ENCODE measurements around the gene AGMO.
A peak's percentile ranks its signal among the peaks of the same experiment; 100 is the strongest.

Gene AGMO

GRCh38 chr7:15323550-15323949 is 238.3 kb downstream of the AGMO start:
- Histone ChIP-seq H3K9ac (ENCODE audit: low read depth, low read length, poor library complexity, severe bottlenecking) (no peak overlapping the region), H3K4me3 (ENCODE audit: low read length, poor library complexity, severe bottlenecking) (no peak overlapping the region), H2AFZ (ENCODE audit: low read length) (peak overlapping the region; percentile 37; the same call in 1 of the 2 replicates), H4K20me1 (ENCODE audit: insufficient read depth, low read length, poor library complexity, severe bottlenecking) (no peaks in the 10 kb centered on the region), H3K4me2 (ENCODE audit: low read depth, low read length, poor library complexity, severe bottlenecking) (no peak overlapping the region), H3K9me3 (ENCODE audit: insufficient read depth, low read depth, low read length) (no peaks in the 10 kb centered on the region), H3F3A (ENCODE audit: low read depth) (no peaks in the 10 kb centered on the region), H3K79me2 (ENCODE audit: insufficient read depth, low read length) (no peaks in the 10 kb centered on the region), H3K27me3 (ENCODE audit: insufficient read depth, low read length, poor library complexity, severe bottlenecking) (no peaks in the 10 kb centered on the region), H3K4me1 (ENCODE audit: insufficient read depth, low read length, poor library complexity, severe bottlenecking) (no peaks in the 10 kb centered on the region), H3K9me2 (replicated peaks; ENCODE audit: low read depth, low read length) (no peaks in the 10 kb centered on the region), H3K36me3 (ENCODE audit: insufficient read depth, low read length) (no peaks in the 10 kb centered on the region)
- TF ChIP-seq EZH2phosphoT487 (IDR thresholded peaks at IDR 0.05; ENCODE audit: borderline replicate concordance) = no peak
- no peak for TF ChIP-seq CTCF (conservative IDR thresholded peaks at IDR 0.05; ENCODE audit: low read length)

GRCh38 chr7:15317215-15317614 is 244.6 kb downstream of the AGMO start:
- no peaks in the 10 kb centered on the region for H3K36me3 ChIP-seq (ENCODE audit: insufficient read depth, low read length)
- no peaks in the 10 kb centered on the region for H3K9me3 ChIP-seq (ENCODE audit: insufficient read depth, low read depth, low read length)
- H3F3A ChIP-seq (ENCODE audit: low read depth) = no peaks in the 10 kb centered on the region
- H3K4me3 ChIP-seq (ENCODE audit: low read length, poor library complexity, severe bottlenecking) = no peak overlapping the region
- H3K9me2 ChIP-seq (replicated peaks; ENCODE audit: low read depth, low read length) = no peaks in the 10 kb centered on the region
- no peaks in the 10 kb centered on the region for H4K20me1 ChIP-seq (ENCODE audit: insufficient read depth, low read length, poor library complexity, severe bottlenecking)
- TF ChIP-seq EZH2phosphoT487 (IDR thresholded peaks at IDR 0.05; ENCODE audit: borderline replicate concordance) (no peak), CTCF (conservative IDR thresholded peaks at IDR 0.05; ENCODE audit: low read length) (no peak)
- no peak overlapping the region for H2AFZ ChIP-seq (ENCODE audit: low read length)
- H3K4me1 ChIP-seq (ENCODE audit: insufficient read depth, low read length, poor library complexity, severe bottlenecking) = no peaks in the 10 kb centered on the region
- H3K79me2 ChIP-seq (ENCODE audit: insufficient read depth, low read length) = no peaks in the 10 kb centered on the region
- H3K27me3 ChIP-seq (ENCODE audit: insufficient read depth, low read length, poor library complexity, severe bottlenecking) = no peaks in the 10 kb centered on the region
- no peak overlapping the region for H3K9ac ChIP-seq (ENCODE audit: low read depth, low read length, poor library complexity, severe bottlenecking)
- H3K4me2 ChIP-seq (ENCODE audit: low read depth, low read length, poor library complexity, severe bottlenecking) = no peak overlapping the region

GRCh38 chr7:15315678-15316077 is 246.1 kb downstream of the AGMO start:
- H3K9me3 ChIP-seq (ENCODE audit: insufficient read depth, low read depth, low read length) = no peaks in the 10 kb centered on the region; the same call in 1 of the 2 replicates
- no peaks in the 10 kb centered on the region for H3F3A ChIP-seq (ENCODE audit: low read depth)
- H3K27me3 ChIP-seq (ENCODE audit: insufficient read depth, low read length, poor library complexity, severe bottlenecking) = no peaks in the 10 kb centered on the region
- no peaks in the 10 kb centered on the region for H3K9me2 ChIP-seq (replicated peaks; ENCODE audit: low read depth, low read length)
- no peak overlapping the region for H3K9ac ChIP-seq (ENCODE audit: low read depth, low read length, poor library complexity, severe bottlenecking)
- H3K4me1 ChIP-seq (ENCODE audit: insufficient read depth, low read length, poor library complexity, severe bottlenecking) = no peaks in the 10 kb centered on the region
- no peak overlapping the region for H2AFZ ChIP-seq (ENCODE audit: low read length)
- H3K4me2 ChIP-seq (ENCODE audit: low read depth, low read length, poor library complexity, severe bottlenecking) = no peak overlapping the region
- no peak for TF ChIP-seq CTCF (conservative IDR thresholded peaks at IDR 0.05; ENCODE audit: low read length)
- no peak for TF ChIP-seq EZH2phosphoT487 (IDR thresholded peaks at IDR 0.05; ENCODE audit: borderline replicate concordance)
- no peaks in the 10 kb centered on the region for H3K79me2 ChIP-seq (ENCODE audit: insufficient read depth, low read length)
- H3K4me3 ChIP-seq (ENCODE audit: low read length, poor library complexity, severe bottlenecking) = no peak overlapping the region
- no peaks in the 10 kb centered on the region for H4K20me1 ChIP-seq (ENCODE audit: insufficient read depth, low read length, poor library complexity, severe bottlenecking)
- no peaks in the 10 kb centered on the region for H3K36me3 ChIP-seq (ENCODE audit: insufficient read depth, low read length)

Data from Loucy (cell line).